ENCODE measurements around the gene NUP160.

GRCh38 chr11:47867823-47868222, 19.7 kb upstream of the NUP160 start:
- no peak for TF ChIP-seq POLR2A (IDR thresholded peaks at IDR 0.05)
- no peak for TF ChIP-seq CTCF (IDR thresholded peaks at IDR 0.05)

Measured in right lobe of liver (tissue), 4 donors.